GM18870 (cell line): ENCODE data around the gene IER3.
A peak's percentile ranks its signal among the peaks of the same experiment; 100 is the strongest.
"Not testable (repeated sequence)": the region's sequence is repeated elsewhere in the genome, so short reads cannot be mapped to it uniquely, and the experiment has no call there.

Experiments
- ATAC-seq: cut with Tn5 transposase; IDR thresholded peaks from one replicate; pipeline ENCODE4 v1.9.1; 2021; ENCODE audit warnings: moderate library complexity; ENCODE audit not compliant: unreplicated experiment

Gene IER3

GRCh38 chr6:30725713-30726505 is 18.4 kb downstream of the IER3 start:
- no peak for ATAC-seq

GRCh38 chr6:30724906-30725667 is 19.3 kb downstream of the IER3 start:
- no peak for ATAC-seq

GRCh38 chr6:30723843-30724741 is 20.3 kb downstream of the IER3 start:
- ATAC-seq, result not testable (repeated sequence)

- not testable (repeated sequence) for ATAC-seq
Measured at GRCh38 chr6:30723159-30723842, 21.0 kb downstream of the IER3 start.

GRCh38 chr6:30722280-30723112 is 21.9 kb downstream of the IER3 start:
- no peak for ATAC-seq

GRCh38 chr6:30722025-30722279 is 22.4 kb downstream of the IER3 start:
- not testable (repeated sequence) for ATAC-seq

GRCh38 chr6:30721198-30722024 is 22.9 kb downstream of the IER3 start:
- no peak for ATAC-seq

- ATAC-seq, result no peak
Measured at GRCh38 chr6:30720738-30721197, 23.6 kb downstream of the IER3 start.

GRCh38 chr6:30719791-30720737 is 24.3 kb downstream of the IER3 start, which contains the start of gene TUBB:
TUBB (plus strand) TSS chr6:30720352; CDS start chr6:30720507, 155 bp downstream.
- peak; percentile 25 for ATAC-seq

GRCh38 chr6:30719356-30719755 is 25.0 kb downstream of the IER3 start:
- ATAC-seq, result no peak

GRCh38 chr6:30717845-30718720 is 26.3 kb downstream of the IER3 start:
- not testable (repeated sequence) for ATAC-seq

- peak; percentile 72 for ATAC-seq
Measured at GRCh38 chr6:30717129-30717844, 27.1 kb downstream of the IER3 start, which contains the start of gene MDC1. MDC1 (minus strand) TSS chr6:30717281; CDS start chr6:30715175, 2,106 bp downstream.

- no peak for ATAC-seq
Measured at GRCh38 chr6:30716879-30717128, 27.5 kb downstream of the IER3 start.

GRCh38 chr6:30714263-30714662 is 30.1 kb downstream of the IER3 start:
- no peak for ATAC-seq

- no peak for ATAC-seq
Measured at GRCh38 chr6:30712441-30712945, 31.9 kb downstream of the IER3 start.

- ATAC-seq, result no peak
Measured at GRCh38 chr6:30711758-30712380, 32.5 kb downstream of the IER3 start.
